NCI-H510A (cell line): ENCODE data around the gene MAGI1.
"Not testable (repeated sequence)": the region's sequence is repeated elsewhere in the genome, so short reads cannot be mapped to it uniquely, and the experiment has no call there.

Experiments
- DNase-seq: peaks from one replicate; lab custom pipeline; 2025; lab: John Stamatoyannopoulos, UW

MAGI1 gene

DNA sequence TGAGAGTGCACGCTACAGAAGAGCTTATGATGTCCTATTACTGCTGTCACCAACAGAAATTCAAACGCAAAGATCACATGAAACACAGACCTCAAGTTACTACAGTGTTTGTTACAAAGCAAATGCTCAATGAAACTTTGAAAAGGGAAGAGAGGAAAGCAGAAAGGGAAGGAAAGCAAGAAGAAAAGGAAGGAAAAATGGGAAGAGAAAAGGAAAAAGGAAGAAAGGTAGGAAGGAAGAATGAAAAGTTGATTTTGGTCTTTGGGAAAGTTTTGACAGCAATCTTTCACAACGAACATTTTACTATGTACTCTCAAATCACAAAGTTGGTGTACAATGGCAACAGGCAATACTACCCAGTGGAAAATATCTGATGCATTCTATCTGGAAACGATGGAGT is 514.8 kb downstream of the MAGI1 start:
- DNase-seq, result no peak

DNA sequence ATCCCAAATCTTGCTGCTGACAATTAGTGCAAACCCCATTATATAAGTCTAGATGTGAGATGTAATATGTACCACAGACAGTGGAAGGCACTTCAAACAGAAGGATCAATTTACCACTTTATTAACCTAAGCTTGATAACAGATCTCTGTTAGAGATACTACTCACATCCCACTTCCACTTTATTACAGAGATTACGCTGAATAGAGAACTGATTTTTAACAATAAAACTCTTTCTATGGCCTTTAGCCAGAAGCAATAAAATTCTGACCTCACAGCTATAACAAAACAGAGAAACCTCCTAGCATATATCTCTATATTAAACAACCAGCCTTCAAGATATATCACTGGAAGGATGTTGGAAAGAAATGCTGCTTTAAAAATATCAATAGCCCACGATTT is 517.7 kb downstream of the MAGI1 start:
- DNase-seq, result no peak

DNA sequence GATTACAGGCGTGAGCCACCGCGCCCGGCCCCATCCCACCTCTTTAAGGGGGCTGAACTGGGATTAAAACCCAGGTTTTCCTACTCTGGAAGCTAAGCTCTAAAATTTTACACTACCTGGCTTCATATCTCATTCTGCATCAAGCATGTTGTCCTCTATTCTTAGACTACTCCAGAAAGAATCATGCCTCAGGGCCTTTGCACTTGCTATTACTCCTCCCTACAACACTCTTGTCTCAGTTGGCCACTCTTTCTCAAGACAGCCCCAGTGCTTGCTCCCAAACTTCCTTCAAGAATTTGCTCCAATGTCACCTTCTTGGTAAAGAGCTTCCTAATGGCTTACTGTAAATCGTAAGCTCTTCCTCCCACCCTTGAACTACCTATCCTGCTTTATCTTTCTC is 521.7 kb downstream of the MAGI1 start:
- no peak for DNase-seq

DNA sequence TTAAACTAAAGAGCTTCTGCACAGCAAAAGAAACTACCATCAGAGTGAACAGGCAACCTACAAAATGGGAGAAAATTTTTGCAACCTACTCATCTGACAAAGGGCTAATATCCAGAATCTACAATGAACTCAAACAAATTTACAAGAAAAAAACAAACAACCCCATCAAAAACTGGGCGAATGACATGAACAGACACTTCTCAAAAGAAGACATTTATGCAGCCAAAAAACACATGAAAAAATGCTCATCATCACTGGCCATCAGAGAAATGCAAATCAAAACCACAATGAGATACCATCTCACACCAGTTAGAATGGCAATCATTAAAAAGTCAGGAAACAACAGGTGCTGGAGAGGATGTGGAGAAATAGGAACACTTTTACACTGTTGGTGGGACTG is 524.4 kb downstream of the MAGI1 start:
- DNase-seq, result not testable (repeated sequence)

DNA sequence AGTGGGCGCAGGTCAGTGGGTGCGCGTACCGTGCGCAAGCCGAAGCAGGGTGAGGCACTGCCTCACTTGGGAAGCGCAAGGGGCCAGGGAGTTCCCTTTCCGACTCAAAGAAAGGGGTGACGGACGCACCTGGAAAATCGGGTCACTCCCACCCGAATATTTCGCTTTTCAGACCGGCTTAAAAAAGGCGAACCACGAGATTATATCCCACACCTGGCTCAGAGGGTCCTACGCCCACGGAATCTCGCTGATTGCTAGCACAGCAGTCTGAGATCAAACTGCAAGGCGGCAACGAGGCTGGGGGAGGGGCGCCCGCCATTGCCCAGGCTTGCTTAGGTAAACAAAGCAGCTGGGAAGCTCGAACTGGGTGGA is 529.3 kb downstream of the MAGI1 start:
- not testable (repeated sequence) for DNase-seq

DNA sequence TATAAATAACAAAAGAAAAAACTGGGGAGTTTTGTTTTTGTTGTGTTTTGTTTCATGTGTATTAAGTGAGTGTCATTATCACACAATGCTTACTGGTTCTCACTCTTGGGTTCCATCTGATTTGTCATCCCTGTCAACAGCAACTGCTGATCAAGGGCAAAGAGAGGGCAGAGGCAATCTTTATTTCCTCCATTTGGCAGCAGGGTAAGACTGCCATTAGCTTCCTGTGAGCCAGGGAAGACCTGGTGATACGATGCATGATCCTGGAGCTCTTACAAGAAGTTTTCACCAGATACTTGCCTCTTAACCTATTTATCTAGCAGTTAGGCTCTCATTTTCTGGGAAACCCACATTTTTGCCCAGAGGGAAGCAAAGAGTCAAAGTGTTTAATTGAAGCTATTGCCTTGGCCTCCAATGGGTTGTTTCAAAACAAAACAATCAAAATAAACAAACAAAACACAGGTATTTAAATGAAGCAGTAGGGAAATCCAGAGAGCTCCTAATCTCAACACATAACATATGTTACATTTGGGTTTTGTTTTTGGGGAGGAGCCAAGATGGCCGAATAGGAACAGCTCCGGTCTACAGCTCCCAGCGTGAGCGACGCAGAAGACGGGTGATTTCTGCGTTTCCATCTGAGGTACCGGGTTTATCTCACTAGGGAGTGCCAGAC is 529.8 kb downstream of the MAGI1 start:
- no peak for DNase-seq

DNA sequence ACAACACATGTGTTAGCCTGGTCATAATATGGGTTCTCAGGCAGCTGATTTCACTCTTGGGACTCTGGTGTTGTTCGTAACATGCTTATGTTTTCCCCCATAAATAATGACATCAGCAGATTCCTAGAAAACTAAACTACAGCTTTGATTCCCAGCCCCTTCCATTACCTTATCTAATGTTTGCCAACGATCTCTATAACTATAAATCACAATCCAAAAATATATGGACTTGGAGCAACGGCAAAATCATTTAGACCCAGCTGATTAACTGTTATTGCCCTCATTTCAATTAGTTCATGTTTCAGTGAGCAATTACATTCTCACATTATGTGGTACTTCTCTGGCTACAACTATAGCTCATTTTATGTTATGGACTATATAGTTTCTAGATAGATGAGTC is 531.3 kb downstream of the MAGI1 start:
- DNase-seq, result no peak

DNA sequence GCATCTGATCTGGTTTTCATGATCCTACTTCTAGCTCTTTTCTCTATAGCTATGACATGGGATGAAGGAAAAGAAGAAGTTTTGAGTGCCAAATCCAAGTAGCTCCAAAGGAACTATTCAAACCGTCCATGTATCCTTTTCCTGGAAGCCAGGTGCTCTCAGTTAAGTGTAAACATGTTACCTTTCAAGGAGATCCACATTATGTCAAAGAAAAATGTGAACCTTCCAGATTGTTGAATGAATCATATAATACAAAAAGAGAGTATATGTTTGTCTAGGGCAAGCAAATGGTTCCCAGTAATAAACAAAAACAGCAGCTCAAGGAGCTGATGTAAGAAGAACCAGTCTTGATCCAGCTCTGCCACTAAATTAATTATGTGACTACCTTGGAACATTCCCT is 534.9 kb downstream of the MAGI1 start:
- DNase-seq, result no peak

DNA sequence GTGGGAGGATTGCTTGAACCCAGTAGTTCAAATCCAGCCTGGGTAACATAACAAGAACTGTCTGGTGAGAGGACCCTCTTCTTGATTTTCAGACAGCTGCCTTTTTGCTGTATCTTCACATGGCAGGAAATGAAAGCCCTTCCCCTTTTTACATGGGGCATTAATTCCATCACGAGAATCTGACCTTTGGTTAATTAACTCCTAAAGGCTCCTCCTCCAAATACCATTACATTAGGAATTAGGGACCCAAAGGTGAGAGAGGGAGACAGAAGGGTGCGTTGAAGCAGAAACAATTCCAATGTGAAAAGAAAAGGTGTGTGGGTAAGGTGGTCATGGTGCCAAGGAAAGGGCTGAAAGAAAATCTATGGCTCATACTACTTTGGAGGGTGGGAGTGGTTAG is 536.2 kb downstream of the MAGI1 start:
- no peak for DNase-seq

DNA sequence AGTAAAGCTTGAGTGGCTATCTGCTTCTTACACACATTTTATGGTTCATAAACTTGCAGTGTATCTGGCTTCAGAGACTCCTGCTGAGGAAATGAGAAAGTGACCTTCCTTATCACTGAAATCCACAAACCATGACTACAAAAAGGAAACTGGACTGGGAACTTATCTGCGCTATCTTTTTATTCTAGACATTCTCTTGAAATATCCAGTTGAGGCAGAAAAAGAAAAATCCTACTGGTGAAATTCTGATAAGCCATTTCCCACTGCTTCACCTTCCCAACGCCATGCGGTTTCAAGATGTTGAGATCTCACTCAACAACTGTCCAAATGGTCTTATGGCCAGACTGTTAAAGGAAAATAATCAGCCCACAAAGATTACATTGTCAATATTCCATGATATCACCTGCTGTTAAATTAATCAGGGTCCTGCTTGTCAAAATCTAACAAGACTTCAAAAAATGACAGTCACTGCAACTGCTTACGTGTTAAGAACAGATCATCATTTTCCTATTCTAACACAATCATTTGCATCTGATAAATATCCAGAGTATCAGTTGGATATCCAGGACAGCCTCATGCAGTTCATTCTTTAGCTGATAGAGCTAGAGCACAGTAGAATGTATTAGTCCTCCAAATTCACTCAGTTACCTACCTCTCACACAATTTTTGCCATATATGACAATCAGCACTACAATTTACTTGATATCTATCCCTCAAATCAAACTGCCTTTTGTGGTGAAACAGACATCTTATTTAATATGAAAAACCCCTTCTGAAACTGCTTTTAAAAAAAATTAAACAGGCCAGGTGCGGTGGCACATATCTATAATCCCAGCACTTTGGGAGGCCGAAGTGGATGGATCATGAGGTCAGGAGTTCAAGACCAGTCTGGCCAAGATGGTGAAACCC is 538.1 kb downstream of the MAGI1 start:
- no peak for DNase-seq

DNA sequence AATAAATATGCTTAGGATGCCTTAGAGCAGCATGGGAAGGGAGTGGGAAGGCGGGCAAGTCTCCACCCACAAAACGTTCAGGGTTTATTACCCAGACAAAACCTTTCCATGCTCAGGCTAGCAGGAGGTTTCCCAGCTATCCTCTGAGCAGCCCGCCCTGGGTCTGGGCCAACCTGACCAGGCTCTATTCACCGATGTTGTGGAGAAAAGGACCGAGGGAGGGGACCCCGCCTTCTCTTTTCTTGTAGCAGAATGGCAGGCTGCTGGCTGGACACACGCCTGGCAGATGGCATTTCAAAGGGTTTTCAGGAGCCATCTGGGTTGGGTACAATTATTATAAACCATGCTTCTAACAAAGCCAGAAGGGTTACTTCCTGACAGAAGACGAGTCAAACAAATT is 540.9 kb downstream of the MAGI1 start:
- DNase-seq, result no peak

DNA sequence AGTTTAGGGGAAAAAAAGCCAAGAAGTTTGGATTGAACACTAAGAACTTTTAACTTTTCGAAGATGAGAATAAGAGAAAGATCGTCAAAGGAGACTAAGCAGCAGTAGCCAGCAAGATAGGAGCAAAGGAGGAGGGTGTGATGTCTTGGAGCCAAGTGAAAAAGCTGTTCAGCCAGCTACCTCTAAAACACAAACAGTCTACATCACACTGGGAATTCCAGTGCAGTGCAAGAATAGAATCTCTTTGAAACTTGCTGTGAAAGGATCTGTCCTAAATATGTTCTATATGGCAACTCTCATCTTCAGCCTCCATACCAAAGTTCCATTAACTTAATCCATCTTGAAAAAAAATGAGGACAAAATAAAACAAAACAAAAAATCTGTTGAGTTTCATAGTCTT is 541.5 kb downstream of the MAGI1 start:
- DNase-seq, result no peak

DNA sequence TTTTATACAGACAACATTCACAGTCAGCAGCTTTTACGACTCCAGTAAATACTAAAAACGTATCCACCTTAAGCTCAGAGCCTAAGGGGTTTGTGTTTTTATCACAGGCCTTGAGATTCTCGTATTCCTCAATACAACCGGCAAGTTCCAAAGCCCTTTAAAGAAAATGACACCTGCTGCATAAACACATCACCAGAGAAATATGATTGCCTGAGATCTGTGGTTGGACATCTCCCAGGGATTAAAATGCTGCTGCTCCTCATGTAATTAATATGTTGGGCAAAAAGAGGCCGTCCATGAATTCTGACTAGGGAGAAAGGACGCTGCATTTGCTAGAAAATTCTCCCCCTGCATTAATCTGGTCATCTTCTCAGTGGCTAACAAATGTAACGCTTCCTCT is 544.8 kb downstream of the MAGI1 start:
- no peak for DNase-seq

DNA sequence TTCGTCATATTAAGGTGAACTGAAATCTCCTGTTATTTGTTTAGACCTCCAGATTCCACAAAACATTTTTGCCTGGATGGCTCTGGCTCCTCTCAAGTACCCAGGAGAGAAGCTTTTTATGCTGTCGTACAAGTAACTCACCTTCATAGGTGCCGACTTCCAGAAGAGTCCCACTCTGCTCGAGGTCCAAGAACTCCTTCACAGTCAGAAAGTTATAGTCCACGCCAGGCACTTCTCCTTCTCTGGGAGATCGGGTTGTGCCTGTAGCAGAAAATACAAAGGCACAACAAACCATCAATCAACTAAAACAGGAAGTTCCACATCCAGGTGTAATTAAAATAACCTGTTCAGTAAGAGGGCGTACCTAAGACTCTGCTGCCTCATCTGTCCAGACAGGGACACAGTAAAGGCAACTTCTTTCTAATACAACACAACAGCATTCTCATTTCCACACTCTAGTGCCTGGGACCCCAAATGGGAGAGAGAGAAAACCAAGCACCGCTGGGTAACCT is 545.3 kb downstream of the MAGI1 start:
- DNase-seq, result no peak

DNA sequence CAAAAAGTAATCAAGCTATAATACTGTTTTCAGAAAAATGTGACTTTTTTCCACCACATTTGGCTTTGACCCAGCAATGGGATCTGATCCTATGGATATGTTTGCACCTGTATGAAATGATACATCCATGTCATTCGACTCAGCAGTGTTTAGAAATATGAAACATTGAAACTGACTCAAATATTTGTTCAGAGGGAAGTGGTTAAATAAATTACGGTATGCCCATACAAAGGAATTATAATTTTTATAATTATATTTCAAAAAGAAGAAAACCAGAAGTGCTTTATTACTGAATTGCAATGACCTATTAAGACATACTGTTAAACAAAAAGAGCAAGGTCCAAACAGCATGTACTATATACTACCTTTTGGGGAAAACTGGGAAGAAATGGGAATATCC is 546.5 kb downstream of the MAGI1 start:
- no peak for DNase-seq

DNA sequence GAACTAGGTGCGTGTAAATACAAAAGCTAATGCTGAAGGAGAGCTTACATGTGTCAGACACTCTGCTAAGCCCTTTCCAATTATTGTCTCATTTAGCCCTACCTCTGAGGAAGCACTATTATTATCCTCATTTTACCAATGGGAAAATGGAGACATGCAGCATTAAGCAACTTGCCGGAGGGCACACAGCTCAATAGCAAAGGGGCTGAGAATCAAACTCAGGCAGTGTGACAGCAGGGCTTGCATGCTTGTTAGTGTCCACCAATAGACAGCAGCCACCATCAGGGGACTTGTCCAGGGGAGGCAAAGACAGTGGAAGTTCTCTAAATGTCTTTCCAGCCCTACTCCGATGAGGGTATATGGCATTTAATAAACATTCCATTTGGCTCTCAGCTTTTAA is 548.6 kb downstream of the MAGI1 start:
- DNase-seq, result no peak

DNA sequence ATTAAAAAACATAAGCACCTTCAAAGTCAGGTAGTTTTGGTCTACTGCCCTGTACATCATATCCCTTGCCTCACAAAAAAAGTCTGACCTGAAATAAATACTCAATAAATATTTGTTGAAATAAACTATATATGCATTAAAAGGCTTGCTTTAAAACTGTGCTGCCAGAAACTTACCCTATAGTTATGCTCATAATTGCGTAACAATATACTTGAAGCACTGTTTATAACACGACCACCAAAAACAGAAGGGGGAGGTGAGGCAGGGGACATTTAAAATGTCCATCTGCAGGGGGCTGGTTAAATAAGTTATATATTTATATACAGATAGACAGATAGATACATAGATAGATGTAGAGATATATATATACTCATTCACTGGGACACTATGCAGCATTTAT is 549.5 kb downstream of the MAGI1 start:
- no peak for DNase-seq

DNA sequence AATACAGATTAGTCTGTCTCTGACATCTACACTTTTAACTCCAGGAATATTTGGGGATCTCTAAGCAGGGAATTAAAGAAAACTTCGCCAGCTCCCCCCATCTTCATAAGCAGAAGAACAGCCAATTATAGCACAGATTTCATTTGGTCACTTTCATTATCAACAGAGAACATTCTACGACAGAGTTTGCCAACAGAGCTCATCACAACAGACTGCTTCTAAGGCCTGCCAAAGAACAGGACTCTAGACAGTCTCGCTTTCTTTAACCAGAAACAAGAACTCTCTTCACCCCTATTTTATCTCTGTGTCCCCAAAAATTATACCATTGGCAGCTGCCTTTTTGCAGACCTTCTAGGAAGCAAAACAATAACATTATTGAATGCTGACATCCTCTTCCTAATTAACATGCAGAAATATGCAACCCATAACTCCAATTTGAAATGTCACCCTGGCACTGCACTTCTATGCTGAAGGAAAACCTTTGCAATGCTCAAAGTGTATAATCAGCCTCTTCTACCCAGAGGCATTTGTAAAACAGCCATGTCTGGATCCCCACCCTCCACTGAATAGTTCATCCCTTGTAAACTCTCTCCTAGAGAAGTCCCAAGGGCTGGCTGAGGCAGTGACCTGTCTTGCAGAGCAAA is 552.8 kb downstream of the MAGI1 start:
- DNase-seq, result no peak

DNA sequence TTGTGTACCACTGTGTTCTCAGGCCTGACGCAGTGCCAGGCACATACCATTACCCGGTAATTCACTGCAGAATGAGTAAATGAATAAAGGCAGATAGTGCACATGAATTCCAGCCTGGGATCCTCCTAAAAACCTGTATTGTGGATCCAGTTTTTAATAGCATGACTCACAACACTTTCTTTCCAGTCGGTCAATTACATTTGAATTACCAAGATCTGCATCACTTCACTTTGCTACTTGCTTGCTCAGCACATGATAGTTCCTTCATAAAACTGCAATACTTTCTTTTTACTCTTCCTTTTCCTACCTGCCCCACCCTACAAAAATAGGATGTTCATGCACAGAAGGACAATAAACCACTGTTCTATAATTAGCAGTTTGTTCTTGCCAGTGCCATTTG is 553.8 kb downstream of the MAGI1 start:
- DNase-seq, result no peak

DNA sequence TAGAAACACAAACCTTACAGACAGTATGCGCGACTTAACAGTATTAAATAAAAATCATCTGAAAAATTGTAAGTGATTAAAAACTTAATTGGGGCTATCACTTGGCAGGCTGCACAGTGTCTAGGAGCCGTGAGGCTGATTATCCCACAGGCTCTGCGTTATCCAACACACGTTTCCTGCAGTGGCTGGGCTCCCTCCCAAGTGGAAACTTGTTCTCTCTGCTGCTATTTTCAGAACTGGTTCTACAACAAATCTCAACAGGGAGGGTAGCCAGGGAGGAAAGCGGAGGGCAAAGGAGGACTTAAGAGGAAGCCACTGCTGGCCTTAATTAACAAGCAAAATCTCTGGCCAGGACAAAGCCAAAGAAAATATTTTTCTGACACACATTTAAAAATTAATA is 555.2 kb downstream of the MAGI1 start:
- DNase-seq, result peak; percentile 40

DNA sequence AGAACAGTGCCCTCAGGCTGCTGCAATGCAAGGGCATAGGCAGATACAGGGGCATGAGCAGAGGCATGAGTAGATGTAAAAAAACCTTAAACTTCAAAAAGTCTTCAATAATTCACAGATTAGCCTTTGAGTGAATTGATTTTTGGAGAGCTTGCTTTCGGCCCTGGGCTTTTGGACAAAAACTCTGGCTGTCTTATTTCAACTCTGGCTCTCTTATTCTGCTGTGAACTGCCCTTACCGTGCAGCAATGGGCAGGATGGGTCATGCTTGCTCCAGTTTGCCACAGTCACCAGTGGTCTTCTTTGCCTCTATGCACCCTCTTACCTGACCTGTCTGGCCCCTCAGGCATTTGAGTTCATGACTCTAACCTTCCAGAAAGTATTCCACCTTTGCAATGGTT is 555.7 kb downstream of the MAGI1 start:
- DNase-seq, result no peak

DNA sequence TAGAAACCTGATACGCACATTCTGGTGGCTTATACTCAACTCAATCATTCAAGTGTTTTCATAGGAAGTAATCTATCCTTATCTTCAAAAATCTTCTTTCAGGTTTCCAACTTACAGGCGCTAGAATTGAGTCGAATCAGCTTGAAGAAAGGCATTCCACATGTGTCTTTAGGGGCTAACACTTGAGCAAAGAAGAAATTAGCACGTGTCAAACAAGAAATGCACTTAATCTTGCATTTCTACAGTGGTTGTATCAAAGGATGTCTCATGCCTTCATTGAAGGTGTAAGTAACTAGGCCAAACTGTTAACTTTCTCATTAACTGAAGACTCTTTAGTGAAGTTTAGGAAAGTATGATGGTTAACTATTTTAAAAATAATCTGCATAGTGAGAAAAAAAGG is 557.6 kb downstream of the MAGI1 start:
- DNase-seq, result no peak

DNA sequence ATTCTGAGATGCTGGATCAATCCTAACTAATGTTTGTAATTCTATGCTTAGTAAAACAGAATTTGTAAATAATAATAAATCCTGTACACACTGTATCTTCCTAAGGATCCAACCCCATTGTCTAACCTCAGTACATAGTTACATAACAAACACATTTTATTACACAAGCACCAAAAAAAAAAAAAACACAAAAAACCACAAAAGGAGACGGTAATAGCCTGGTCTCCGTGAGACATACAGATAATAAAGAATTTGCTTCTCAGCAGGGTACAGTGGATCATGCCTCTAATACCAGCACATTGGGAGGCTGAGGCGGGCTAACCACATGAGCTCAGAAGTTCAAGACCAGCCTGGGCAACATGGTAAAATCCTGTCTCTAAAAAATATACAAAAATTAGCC is 558.7 kb downstream of the MAGI1 start:
- no peak for DNase-seq
